ENCODE results near the gene GPR78.

Gene GPR78

DNA sequence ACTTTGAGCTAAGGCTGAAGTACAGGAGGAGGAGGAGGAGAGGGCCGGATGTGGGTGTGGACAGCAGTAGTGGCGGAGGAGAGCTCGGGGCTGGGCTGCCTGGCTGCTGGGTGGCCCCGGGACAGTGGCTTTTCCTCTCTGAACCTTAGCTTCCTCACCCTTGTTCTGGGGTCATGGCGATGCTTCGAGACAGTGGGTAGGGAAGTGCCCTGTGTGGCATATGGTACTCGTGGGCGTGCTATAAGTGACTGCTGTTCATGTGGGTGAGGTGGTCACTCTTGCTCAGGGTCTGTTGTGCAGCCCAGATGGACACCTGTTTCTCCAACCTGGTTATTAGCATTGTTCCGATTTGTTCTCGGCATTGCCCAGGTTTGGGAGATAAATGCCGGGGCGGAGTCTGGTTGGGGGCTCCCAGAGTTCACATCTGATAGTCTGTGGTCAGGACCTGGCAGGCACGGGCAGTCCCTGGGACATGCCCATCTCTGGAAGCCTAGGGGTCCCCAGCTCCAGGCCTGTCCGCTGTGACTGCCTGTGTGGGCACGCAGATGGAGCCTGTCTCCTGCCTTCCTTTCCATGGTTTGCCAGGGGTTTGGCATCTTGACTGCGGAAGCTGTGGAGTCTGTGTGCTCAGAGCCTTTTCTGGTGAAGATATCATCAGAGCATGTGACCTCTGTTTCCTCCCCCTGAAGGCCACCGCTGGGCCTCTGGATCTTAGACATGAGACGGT, 7.4 kb downstream of the GPR78 start:
- DNase-seq, result no peak

DNA sequence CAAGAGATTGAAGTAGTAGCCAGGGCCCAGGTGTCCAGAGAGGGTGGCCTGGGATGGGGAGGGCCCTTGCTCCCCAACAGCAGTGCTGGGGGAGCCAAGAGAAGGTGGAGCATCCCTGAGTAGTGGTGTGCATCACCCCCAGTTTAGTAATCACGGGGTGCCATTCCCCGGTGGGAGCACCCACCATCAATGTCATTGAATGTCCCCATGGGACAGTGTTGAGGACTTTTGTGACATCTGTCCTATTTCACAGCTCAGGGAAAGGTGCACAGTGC, 7.9 kb downstream of the GPR78 start:
- DNase-seq, result no peak

DNA sequence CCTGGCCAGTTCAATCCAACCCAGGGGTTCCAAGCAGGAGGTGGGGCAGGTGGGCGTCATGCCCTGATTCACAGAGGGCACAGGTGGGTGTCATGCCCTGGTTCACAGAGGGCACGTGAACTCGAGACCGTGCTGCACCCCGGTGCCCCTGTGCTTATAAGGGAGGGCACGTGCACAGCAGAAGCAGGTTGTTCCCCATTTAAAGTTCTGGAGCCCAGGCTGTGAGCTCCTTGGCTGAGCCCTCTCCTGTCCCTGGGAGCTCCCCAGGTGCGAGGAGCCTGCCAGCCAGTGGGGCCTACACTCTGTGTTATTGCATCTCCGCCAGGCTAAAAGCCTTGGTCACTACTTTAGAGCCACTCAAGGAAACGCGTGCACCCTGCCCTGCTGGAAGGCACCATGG, 9.1 kb downstream of the GPR78 start:
- no peak for DNase-seq

DNA sequence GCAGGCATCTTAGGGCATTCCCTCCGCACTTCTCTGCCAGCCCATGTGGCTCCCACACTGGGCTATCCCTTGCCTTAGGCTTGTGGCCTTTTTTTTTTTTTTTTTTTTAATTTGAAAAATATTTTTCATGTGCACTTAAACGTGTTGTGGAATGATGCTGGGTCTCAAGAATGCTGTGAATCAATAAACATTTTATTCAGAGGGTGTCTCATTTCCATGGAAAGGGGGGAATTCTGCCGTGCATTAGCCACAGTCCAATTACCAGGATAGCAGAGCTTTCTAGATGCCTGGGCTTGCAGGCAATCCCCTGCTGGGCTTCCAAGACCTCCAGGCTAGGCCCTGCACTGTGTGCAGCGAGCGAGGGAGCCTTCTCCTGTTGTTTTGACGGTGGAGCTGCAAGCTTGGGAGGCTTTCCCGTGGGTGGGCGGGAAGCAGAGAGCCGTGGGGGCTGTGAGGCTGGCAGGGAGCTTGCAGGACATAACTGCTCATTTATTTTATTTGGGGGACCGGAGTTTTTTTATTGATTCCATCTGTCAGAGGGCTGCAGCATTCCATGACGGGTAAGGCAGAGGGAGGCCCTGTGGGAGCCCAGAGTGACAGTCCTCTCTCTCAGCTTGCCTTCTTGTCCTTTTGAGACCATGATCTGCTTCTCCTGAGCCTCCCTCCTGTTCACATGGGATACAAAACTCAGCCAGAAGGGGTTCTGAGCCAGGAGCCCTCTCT, 9.8 kb downstream of the GPR78 start:
- DNase-seq, result no peak

DNA sequence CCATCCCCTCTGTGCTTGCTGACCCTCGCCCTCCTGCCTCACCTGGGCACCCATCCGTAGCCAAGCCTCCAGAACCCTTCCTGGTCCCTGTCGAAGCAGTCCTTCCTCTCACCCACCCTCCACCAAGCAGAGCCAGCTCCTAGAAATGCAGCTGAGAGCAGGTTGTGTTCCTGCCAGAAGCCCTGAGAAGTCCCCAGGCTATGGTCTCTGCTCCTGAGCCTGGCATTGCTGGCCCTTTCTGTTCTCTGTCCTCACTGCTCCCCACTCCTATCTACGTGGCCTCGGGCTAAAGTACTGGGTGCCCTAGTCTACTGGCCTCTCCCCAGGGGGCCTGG, 10.3 kb downstream of the GPR78 start:
- no peak for DNase-seq

DNA sequence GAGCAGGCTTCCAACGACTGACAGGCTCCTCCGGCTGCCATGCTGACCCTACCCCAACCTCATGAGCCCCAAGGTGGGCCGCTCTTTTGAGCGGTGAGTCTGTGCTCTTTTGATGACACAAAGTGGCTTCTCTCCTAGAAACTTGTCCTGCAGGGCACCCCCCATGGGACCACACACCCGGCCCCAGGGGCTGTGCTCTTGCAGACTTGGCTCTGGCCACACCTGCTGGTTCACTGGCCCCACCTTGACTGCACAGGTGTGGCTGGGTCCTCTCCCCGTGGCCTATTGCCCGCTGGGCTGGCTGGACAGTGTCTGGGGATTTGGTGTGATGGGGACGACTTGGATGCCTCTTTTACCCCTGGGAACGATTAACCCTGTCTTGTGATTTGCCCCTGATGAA, 10.9 kb downstream of the GPR78 start:
- no peak for DNase-seq

DNA sequence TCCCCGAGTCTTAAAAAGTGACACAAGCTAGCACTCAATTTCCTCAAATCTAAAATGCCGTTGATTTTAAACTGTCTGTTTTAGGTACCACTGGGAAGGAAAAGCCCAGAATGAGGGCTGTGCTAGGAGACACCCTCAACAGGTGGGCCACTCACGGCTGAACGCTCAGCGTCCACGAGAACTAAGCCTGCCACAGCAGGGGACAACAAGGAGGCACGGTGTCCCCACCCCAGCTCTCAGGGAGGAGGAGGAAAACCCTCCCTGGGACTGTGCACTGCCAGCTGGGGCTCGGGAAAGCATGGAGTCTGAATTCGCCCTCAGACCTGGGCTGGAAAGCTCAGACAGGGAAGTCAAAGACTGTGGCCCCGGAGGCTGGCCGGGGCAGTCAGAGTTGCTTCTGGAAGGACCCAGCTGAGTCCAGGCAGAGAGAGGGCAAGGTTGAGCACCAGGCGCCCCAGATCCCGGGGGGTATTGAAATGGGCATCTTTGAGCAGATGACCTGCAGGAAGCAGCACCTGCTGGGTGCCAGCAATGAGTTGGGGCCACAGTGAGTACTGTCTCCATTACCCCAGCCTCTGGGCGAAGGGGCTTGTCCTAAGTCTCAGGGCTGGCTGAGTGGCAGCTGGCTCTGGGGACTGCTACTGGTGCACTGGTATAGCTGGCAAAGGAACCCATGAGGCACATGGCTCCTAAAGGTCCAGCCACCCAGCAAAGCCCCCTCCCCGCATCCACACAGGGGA, 11.6 kb downstream of the GPR78 start:
- no peak for DNase-seq

DNA sequence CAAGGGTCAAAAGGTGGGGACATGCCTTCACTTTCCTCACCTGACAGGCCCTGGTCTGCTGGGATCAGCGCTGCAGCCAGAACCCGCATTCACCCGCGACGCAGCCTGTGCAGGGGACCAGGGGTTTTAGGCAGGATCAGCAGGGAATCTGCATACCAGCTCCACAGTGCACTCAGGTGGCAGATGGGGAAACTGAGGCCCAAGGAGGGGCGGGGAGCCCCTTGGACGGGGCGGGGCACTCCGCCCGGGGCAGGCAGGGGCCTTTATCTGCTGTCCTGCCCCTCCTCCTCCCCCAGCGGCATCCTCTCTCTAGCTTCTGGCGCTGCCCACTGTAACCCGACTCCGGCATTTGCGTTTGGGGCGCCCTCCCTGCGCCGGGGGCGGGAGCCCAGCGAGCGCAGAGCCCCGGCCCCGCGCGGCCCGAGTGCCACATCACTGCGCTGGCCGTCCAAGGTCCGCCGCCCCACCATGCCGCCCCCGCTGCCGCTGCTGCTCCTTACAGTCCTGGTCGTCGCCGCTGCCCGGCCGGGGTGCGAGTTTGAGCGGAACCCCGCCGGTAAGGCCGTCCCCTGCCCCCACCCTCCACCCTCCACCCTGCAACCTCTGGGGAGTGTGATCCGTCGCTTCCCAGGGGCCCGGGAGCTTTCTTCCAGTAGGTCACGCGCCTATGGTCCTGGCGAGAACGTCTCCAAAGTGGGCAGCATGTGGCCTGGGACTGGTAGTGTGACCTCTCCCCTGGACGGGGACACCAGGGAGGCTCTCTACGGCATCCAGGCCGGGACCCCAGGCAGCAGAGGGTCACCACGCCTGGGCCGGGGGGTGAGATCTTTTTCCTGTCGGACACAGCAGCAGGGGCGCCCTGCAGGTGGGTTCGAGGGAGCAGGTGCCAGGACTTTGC, 12.4 kb downstream of the GPR78 start, which contains the start of gene CPZ:
Gene CPZ, plus strand, starts transcription at position 400 of the 898 bp plus-strand sequence. Its CDS starts 69 bp downstream, at position 469.
- DNase-seq, result no peak

DNA sequence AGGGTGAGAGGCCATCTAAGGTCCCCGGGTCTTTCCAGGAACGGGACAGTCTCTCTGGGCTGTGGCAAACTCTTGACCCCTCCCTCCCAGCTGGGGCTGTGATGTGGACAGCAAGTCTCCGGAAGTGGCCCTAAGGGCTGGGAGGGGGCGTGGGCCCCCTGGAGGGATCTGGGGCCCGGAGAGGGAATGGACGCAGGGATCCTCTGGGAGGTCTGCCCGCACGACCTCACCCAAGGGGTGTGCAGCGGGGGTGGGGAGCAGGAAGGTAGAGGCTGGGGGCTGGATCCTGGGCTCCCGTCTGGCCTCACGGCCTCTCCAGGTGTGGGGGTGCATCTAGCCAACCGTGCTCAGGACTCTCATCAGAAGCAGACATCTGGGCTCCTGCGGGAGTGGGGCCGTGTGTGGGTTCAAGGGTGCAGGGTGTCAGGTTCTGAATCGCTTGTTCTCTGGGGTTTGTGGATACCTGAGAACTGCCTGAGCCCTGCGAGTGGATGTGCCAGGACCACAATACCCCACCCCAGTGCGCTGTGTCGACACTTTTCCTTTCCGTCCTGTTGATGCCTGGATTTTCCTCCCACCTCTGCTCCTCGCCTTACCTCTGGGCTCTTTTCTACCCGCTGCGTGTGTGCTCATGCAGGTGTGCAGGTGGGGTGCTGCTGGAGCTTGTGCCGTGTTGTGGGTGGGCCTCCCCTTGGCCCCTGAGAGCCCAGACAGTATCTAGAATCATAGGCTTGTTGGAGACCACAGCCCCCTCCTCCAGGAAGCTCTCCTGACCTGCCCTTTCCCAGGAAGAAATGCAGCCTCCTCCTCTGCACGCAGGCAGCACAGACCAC, 13.3 kb downstream of the GPR78 start:
- DNase-seq, result no peak

DNA sequence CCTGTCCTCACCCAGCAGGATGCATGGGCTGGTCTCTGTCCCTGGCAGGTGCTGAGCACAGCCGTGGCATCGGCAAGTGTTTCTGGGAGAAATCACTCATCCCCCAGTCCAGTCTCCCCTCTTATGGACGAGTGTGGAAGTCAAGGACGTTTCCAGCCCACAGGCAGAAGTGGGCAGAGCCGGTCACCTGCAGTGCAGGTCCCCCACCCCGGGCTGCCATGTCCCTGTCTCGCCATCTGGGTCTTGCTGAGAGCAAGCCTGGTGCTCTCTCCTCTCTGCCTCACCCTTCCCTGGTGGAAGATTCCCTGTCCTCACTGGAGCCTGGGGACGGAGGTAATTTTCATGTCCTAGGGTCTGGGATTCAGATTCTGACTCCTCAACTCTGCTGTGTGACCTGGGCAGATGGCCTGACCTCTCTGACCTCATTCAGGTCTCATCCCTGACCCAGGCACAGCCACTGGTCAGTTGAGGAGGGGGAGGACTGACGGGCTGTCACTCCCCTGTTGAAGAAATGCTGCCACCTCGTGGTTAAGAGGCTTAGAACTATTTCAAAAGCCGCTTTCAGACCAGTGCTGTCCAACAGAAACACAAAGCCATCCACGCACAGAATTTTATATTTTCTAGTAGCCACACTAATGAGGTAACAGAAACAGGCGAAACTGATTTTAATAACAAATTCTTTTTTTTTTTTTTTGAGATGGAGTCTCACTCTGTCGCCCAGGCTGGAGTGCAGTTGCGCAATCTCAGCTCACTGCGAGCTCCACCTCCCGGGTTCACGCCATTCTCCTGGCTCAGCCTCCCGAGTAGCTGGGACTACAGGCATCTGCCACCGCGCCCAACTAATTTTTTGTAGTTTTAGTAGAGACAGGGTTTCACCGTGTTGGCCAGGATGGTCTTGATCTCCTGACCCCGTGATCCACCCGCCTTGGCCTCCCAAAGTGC, 14.2 kb downstream of the GPR78 start:
- DNase-seq, result no peak

DNA sequence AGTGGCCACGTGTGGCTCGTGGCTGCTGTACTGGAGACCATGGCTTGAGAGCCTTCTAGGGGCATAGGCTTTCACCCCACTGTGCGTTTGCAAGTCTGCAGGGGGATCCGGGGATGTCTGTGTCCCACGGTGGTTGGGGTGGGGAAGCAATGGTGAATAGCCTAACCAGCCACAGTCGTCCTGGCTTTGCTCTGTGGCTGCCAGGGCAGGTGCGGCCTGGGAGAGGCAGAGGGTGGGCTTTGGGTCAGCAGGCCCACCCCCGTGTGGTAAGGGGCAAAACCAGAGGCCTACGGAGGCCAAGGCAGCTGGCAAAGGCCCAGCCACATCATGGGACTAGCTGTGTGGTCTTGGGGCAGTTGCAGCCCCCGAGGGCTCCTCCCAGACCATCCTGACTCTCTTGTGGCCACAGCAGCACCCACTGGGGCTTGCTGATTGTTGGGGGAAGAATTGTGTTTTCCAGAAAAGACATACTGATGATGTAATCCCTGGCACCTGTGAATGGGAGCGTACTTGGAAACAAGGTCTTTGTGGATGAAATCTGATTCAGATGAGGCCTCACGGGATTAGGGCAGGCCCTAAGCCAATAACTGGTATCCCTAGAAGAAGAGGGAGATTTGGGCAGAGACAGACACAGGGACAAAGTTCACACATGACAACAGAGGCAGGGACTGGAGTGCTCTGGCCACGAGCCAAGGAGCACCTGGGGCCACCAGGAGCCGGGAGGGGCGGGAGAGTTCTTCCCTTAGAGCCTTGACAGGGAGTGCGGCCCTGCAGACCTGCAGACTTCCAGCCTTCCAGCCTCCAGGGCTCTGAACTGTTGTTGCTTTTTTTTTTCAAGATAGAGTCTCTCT, 15.3 kb downstream of the GPR78 start:
- DNase-seq, result no peak

DNA sequence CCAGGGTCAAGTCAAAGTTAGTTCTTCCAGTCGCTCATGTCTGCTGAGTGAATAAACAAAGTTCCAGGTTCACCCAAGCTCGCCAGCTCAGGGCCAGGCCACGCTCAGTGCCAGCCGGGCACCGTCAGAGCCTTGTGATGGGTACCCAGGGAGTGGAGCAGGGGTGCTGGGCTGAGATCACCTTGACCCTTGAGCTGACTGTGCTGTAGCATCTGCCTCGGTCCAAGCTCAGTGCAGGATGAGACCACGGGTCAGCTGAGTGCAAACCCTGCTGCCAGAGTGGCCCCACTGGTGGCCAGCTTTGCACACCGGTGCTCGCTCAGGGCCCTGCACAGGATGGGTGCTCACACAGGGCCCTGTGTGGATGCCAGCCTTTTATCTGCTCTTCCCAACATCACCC, 16.7 kb downstream of the GPR78 start:
- no peak for DNase-seq

DNA sequence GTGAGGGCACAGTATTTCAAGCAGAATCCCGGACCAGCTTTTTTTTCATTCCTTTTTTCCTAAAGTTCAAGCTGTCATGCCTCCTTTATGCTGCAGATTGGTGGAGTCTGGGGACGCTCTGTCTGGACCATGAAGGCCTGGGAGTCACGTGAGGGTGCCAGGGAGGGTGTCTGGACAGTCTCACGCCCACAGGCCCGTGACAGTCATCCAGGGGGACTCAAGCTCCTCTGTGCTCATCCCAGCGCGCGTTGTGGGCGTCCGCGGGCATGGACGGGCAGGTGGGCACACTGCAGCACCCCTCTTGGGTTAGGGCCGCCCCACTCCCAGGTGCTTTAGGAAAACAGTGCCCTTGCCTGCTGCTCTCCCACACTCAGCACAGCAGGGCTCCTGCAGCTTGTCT, 17.1 kb downstream of the GPR78 start:
- no peak for DNase-seq

DNA sequence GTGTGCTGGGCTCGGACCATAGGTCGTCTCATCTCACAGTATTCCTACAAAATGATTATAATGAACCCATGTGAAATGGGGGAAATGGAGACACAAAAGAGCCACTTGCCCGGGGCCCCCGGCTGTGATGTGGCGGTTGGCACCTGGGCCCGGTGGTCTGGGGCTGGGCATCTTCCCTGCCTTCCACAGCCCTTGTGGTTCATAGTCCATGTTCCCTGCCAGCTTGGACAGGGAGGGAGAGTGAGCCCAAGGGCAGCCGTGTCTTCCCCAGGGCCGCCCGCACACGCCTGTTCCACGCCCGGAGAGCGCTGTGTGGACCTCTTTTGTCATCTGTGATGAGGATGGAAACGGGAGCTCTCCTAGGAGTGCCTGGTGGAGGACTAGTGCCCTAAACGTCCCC, 17.6 kb downstream of the GPR78 start:
- no peak for DNase-seq

DNA sequence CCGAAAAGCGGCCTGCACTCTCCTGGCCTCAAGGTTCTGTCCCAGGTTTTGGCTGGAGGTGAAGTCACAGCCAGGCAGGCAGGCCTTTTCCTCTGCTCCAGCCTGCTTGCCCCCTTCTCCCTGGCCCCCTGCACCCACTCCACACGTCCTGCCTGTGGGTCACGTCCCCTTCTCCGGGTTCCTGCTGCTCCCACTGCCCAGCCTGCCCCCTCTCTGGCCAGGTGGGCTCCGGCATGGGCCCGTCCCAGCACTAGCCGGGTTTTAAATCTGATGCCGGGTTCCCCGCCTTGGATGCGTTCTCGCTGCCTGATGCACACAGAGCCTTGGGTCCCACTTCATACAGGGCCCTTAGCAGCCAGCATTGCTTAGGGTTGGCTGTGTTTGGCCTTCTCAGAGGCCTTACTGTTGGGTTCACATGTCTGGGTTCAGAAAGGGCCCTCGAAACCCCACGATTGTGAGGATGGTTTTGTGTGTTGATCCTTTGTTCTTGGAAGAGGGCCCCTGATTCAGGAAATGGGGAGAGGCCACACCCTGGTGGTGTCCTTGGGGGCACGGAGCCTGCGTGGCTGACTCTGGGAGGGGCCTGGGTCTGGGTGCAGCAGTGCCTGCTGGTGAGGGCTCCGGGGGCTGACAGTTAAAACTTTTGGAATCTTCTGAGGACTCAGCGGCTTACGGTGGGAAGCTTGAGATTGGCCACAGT, 18.3 kb downstream of the GPR78 start:
- no peak for DNase-seq

DNA sequence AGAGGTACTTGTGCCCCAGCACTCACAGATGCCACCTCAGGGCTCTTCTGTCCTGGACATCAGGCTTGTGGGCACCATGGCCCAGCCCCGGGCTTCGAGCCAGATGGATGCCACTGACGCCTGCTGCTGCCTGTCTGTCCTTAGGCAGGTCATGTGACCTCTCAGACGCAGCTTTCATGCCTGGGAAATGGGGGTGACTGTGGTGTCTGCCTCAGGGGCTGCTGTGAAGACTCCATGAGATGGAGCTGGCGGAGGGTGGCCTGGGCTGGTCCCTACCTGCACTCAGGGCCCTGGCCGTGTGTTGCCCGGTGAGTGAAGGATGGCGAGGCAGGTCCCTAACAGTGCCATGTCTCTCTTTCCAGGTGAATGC, 18.9 kb downstream of the GPR78 start:
- no peak for DNase-seq

DNA sequence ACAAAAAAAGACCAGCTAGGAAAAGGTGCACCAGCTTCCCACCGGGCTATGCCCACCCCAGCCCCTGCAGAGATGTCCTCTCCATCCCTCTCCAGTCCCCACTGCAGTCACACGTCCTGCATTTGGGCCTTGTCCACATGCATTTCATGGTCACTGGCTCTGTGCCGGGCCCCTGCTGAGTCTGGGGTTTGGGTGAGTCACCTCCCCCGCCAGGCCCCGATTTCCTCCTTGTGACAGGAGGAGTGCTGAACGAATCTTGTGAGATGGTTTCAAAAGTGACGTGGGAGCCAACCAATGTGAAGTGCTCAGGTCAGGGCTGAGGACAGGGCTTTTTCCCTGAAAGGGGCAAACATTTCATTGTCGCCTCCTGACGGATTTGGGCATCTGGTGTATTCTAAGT, 19.5 kb downstream of the GPR78 start:
- no peak for DNase-seq

DNA sequence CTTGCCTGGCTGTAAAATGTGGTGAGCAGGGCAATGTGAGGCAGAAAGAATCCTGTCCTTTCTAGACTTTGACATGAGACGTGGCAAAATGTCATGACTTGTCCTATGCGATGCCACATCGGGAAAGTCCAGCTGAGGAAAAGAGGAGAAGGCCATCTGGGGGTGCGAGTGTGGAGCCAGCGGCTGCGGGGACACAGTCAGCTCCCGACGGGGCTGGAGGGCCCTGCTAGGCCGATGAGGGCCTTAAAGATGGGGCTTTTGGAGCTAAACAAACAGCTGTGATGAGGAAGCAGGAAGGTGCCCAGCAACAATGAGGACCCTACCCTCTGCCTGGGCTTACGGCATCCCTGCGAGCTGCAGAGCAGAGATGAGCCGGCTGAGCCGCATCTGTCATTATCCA, 20.1 kb downstream of the GPR78 start:
- no peak for DNase-seq

DNA sequence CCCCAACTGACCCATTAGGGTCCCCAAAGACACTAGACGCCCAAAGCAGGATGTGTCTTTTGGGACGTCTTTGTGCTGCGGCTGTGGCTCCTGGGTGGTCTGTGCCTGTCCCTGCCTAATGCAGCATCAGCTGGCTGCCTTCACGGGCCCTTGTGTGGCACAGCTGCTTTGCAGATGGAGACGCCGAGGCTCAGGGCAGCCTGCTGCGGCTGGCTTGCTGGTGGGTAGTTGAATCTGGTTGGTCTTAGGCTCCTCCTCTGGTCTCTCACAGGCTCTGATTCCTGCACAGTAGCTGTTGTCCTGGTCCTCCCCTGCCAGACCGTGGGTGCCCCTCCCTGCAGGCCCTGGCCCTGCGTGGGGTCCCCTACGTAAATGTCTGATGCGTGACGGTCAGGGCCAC, 20.5 kb downstream of the GPR78 start:
- no peak for DNase-seq

DNA sequence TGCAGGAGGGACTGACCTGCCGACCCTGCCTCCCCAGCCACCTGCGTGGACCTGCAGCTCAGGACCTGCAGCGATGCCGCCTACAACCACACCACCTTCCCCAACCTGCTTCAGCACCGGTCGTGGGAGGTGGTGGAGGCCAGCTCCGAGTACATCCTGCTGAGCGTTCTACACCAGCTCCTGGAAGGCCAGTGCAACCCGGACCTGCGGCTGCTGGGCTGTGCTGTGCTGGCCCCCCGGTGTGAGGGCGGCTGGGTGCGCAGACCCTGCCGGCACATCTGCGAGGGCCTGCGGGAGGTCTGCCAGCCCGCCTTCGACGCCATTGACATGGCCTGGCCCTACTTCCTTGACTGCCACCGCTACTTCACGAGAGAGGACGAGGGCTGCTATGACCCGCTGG, 20.9 kb downstream of the GPR78 start:
- DNase-seq, result no peak

Data from CD4-positive, alpha-beta T cell treated with Interleukin-4 for 4 hours (primary cell).